Measurements from ENCODE around the gene FAM72A. TPM values are rescaled to one million over a fixed set of nuclear protein-coding genes. Genes with fewer than 3 reads are reported as not detected.
"Not testable (repeated sequence)": the region's sequence is repeated elsewhere in the genome, so short reads cannot be mapped to it uniquely, and the experiment has no call there.

The FAM72A gene
- 10 to 100 TPM in 1 of 2 donors, under 1 TPM in 1; 0.59 to 10.8 TPM for total RNA-seq
- polyA plus RNA-seq, result under 1 TPM; 0.36 to 0.84 TPM

GRCh38 chr1:206202789-206203363 is at the start of gene FAM72A:
Gene FAM72A, minus strand, starts transcription at chr1:206202839. Its CDS starts 814 bp downstream, at chr1:206202025.
- H3K36me3 ChIP-seq (ENCODE audit: control insufficient read depth in 4 of 4, insufficient read depth in 3 of 4, low read depth in 1 of 4, low read length in 3 of 4); H3K27me3 ChIP-seq (ENCODE audit: control insufficient read depth in 4 of 4, insufficient read depth in 4 of 4, low read length in 3 of 4); H3K9ac ChIP-seq (ENCODE audit: low read depth in 1 of 2, low read length in 2 of 2); H3K9me3 ChIP-seq (ENCODE audit: control insufficient read depth in 4 of 4, low read length in 3 of 4); H3K4me1 ChIP-seq (ENCODE audit: control insufficient read depth in 4 of 4, insufficient read depth in 4 of 4, low read length in 3 of 4): not testable (repeated sequence)
- WGBS, result under 1% methylated on average over 21 of the region's 36 CpGs
- Histone ChIP-seq H3K27ac (ENCODE audit: low read depth in 1 of 2, low read length in 2 of 2) (peak within 1 kb of the TSS in 1 of 2 donors; percentile 46), H3K4me3 (ENCODE audit: low read depth in 1 of 3, low read length in 3 of 3) (peak within 1 kb of the TSS in 2 of 3 donors; percentile 35 to 39)
- peak; percentile 95 for DNase-seq (ENCODE audit: low spot score)
- TF ChIP-seq RXRA (IDR thresholded peaks at IDR 0.05) (peak; percentile 48 to 51), HNF4A (conservative IDR thresholded peaks at IDR 0.05) (peak in 1 of 2 donors; percentile 37), SP1 (IDR thresholded peaks at IDR 0.05) (peak; percentile 86), JUND (IDR thresholded peaks at IDR 0.05) (peak in 1 of 2 donors; percentile 15), EGR1 (IDR thresholded peaks at IDR 0.05; ENCODE audit: low read depth in 2 of 2) (peak in 1 of 2 donors; percentile 6)

- WGBS, result 95% methylated on average over 2 of the region's 3 CpGs
- not testable (repeated sequence) for H3K9me3 ChIP-seq (ENCODE audit: control insufficient read depth in 4 of 4, low read length in 3 of 4); H3K4me3 ChIP-seq (ENCODE audit: low read depth in 1 of 3, low read length in 3 of 3); DNase-seq (ENCODE audit: low spot score); H3K9ac ChIP-seq (ENCODE audit: low read depth in 1 of 2, low read length in 2 of 2); H3K27ac ChIP-seq (ENCODE audit: low read depth in 1 of 2, low read length in 2 of 2); H3K4me1 ChIP-seq (ENCODE audit: control insufficient read depth in 4 of 4, insufficient read depth in 4 of 4, low read length in 3 of 4); H3K36me3 ChIP-seq (ENCODE audit: control insufficient read depth in 4 of 4, insufficient read depth in 3 of 4, low read depth in 1 of 4, low read length in 3 of 4); H3K27me3 ChIP-seq (ENCODE audit: control insufficient read depth in 4 of 4, insufficient read depth in 4 of 4, low read length in 3 of 4)
Observed at GRCh38 chr1:206250953-206251681, 48.5 kb upstream of the FAM72A start.

GRCh38 chr1:206246129-206246886 is 43.7 kb upstream of the FAM72A start:
- not testable (repeated sequence) for H3K9ac ChIP-seq (ENCODE audit: low read depth in 1 of 2, low read length in 2 of 2); H3K27ac ChIP-seq (ENCODE audit: low read depth in 1 of 2, low read length in 2 of 2); H3K36me3 ChIP-seq (ENCODE audit: control insufficient read depth in 4 of 4, insufficient read depth in 3 of 4, low read depth in 1 of 4, low read length in 3 of 4); H3K4me3 ChIP-seq (ENCODE audit: low read depth in 1 of 3, low read length in 3 of 3); DNase-seq (ENCODE audit: low spot score); H3K27me3 ChIP-seq (ENCODE audit: control insufficient read depth in 4 of 4, insufficient read depth in 4 of 4, low read length in 3 of 4); H3K9me3 ChIP-seq (ENCODE audit: control insufficient read depth in 4 of 4, low read length in 3 of 4); H3K4me1 ChIP-seq (ENCODE audit: control insufficient read depth in 4 of 4, insufficient read depth in 4 of 4, low read length in 3 of 4)
- WGBS, result no CpG with 5 or more reads among the region's 10 CpGs

GRCh38 chr1:206245479-206245878 is 42.8 kb upstream of the FAM72A start:
- H3K36me3 ChIP-seq (ENCODE audit: control insufficient read depth in 4 of 4, insufficient read depth in 3 of 4, low read depth in 1 of 4, low read length in 3 of 4); H3K9ac ChIP-seq (ENCODE audit: low read depth in 1 of 2, low read length in 2 of 2); H3K4me3 ChIP-seq (ENCODE audit: low read depth in 1 of 3, low read length in 3 of 3); DNase-seq (ENCODE audit: low spot score); H3K9me3 ChIP-seq (ENCODE audit: control insufficient read depth in 4 of 4, low read length in 3 of 4); H3K27ac ChIP-seq (ENCODE audit: low read depth in 1 of 2, low read length in 2 of 2); H3K27me3 ChIP-seq (ENCODE audit: control insufficient read depth in 4 of 4, insufficient read depth in 4 of 4, low read length in 3 of 4); H3K4me1 ChIP-seq (ENCODE audit: control insufficient read depth in 4 of 4, insufficient read depth in 4 of 4, low read length in 3 of 4): not testable (repeated sequence)
- WGBS, result 83% methylated on average over 1 of the region's 3 CpGs

- 49% methylated on average over 1 of the region's 3 CpGs for WGBS
- H3K36me3 ChIP-seq (ENCODE audit: control insufficient read depth in 4 of 4, insufficient read depth in 3 of 4, low read depth in 1 of 4, low read length in 3 of 4); H3K9me3 ChIP-seq (ENCODE audit: control insufficient read depth in 4 of 4, low read length in 3 of 4); H3K4me1 ChIP-seq (ENCODE audit: control insufficient read depth in 4 of 4, insufficient read depth in 4 of 4, low read length in 3 of 4); H3K27me3 ChIP-seq (ENCODE audit: control insufficient read depth in 4 of 4, insufficient read depth in 4 of 4, low read length in 3 of 4); H3K27ac ChIP-seq (ENCODE audit: low read depth in 1 of 2, low read length in 2 of 2); H3K4me3 ChIP-seq (ENCODE audit: low read depth in 1 of 3, low read length in 3 of 3); DNase-seq (ENCODE audit: low spot score); H3K9ac ChIP-seq (ENCODE audit: low read depth in 1 of 2, low read length in 2 of 2): not testable (repeated sequence)
Observed at GRCh38 chr1:206243335-206243734, 40.7 kb upstream of the FAM72A start.

GRCh38 chr1:206240288-206240687 is 37.6 kb upstream of the FAM72A start:
- H3K27me3 ChIP-seq (ENCODE audit: control insufficient read depth in 4 of 4, insufficient read depth in 4 of 4, low read length in 3 of 4); H3K36me3 ChIP-seq (ENCODE audit: control insufficient read depth in 4 of 4, insufficient read depth in 3 of 4, low read depth in 1 of 4, low read length in 3 of 4); H3K4me1 ChIP-seq (ENCODE audit: control insufficient read depth in 4 of 4, insufficient read depth in 4 of 4, low read length in 3 of 4); H3K9me3 ChIP-seq (ENCODE audit: control insufficient read depth in 4 of 4, low read length in 3 of 4); H3K9ac ChIP-seq (ENCODE audit: low read depth in 1 of 2, low read length in 2 of 2); DNase-seq (ENCODE audit: low spot score); H3K27ac ChIP-seq (ENCODE audit: low read depth in 1 of 2, low read length in 2 of 2); H3K4me3 ChIP-seq (ENCODE audit: low read depth in 1 of 3, low read length in 3 of 3): not testable (repeated sequence)
- 97% methylated on average over 4 of the region's 4 CpGs for WGBS

- H3K36me3 ChIP-seq (ENCODE audit: control insufficient read depth in 4 of 4, insufficient read depth in 3 of 4, low read depth in 1 of 4, low read length in 3 of 4); H3K4me3 ChIP-seq (ENCODE audit: low read depth in 1 of 3, low read length in 3 of 3); H3K27ac ChIP-seq (ENCODE audit: low read depth in 1 of 2, low read length in 2 of 2); H3K4me1 ChIP-seq (ENCODE audit: control insufficient read depth in 4 of 4, insufficient read depth in 4 of 4, low read length in 3 of 4); H3K27me3 ChIP-seq (ENCODE audit: control insufficient read depth in 4 of 4, insufficient read depth in 4 of 4, low read length in 3 of 4); H3K9ac ChIP-seq (ENCODE audit: low read depth in 1 of 2, low read length in 2 of 2); H3K9me3 ChIP-seq (ENCODE audit: control insufficient read depth in 4 of 4, low read length in 3 of 4); DNase-seq (ENCODE audit: low spot score): not testable (repeated sequence)
- WGBS, result no CpG with 5 or more reads among the region's 2 CpGs
Observed at GRCh38 chr1:206235190-206235589, 32.6 kb upstream of the FAM72A start.

Data from liver (tissue), 9 donors.